ENCODE results near the gene MS4A15. TPM values are rescaled to one million over a fixed set of nuclear protein-coding genes. Genes with fewer than 3 reads are reported as not detected.

Gene MS4A15
- total and polyA plus RNA-seq, 10 of the 15 experiments (the other 5 are each of a cell fraction or from before 2014, with no cell fraction given) = 0.05 to 0.84 (median 0.45) TPM

- no peak for TF ChIP-seq MTA3 (IDR thresholded peaks at IDR 0.05; ENCODE audit: borderline replicate concordance, low read length)
- TF ChIP-seq ZNF24 (IDR thresholded peaks at IDR 0.05) = no peak
- no peak for TF ChIP-seq IRF5 (IDR thresholded peaks at IDR 0.05; ENCODE audit: borderline replicate concordance)
Measured at GRCh38 chr11:60769273-60769672, 12.6 kb downstream of the MS4A15 start (continued).

GRCh38 chr11:60769811-60770210 lies 13.1 kb downstream of the MS4A15 start:
- Histone ChIP-seq H3K79me2 (ENCODE audit: control insufficient read depth, insufficient read depth, low read length) (no peaks in the 10 kb centered on the region), H2AFZ (ENCODE audit: control insufficient read depth, low read depth, low read length) (no peak overlapping the region), H3K4me3 (no peak overlapping the region), H3K9me3 (replicated peaks; ENCODE audit: control insufficient read depth, insufficient read depth, low read length) (peaks cover 1% of the 10 kb centered on the region; the same call in 2 of the 3 replicates), H3K36me3 (ENCODE audit: control insufficient read depth in 2 of 2, insufficient read depth in 2 of 2, low read length in 1 of 2) (no peaks in the 10 kb centered on the region), H3K27me3 (replicated peaks in 1 of 2; ENCODE audit: control insufficient read depth in 2 of 2, insufficient read depth in 2 of 2, low read length in 1 of 2) (no peaks in the 10 kb centered on the region), H3K9ac (ENCODE audit: control insufficient read depth, insufficient read depth, low read length) (no peak overlapping the region), H3K4me2 (ENCODE audit: control insufficient read depth, insufficient read depth) (no peak overlapping the region), H3K4me1 (ENCODE audit: control insufficient read depth, insufficient read depth, low read length) (peaks cover 22% of the 10 kb centered on the region), H3K27ac (ENCODE audit: control insufficient read depth, insufficient read depth) (no peak overlapping the region), H4K20me1 (ENCODE audit: control insufficient read depth, insufficient read depth) (no peaks in the 10 kb centered on the region; the same call in 1 of the 2 replicates)
- ChIA-PET SMC1A (ENCODE audit: uncharacterized antibody, unreplicated experiment) (interaction anchor here (2.8 kb wide), 1 partner anchor 9 kb away, joined by 8 read pairs; no protein-coding TSS in a partner anchor), CTCF (interaction anchor here (1.7 to 4.1 kb wide), 3 partner anchors 7 to 68 kb away, joined by 3 to 26 read pairs (median 4); no protein-coding TSS in a partner anchor), RAD21 (ENCODE audit: unreplicated experiment) (interaction anchor here (0.6 kb wide), 1 partner anchor 41 kb away, joined by 3 read pairs; no protein-coding TSS in a partner anchor), POLR2A (interaction anchor here (0.9 kb wide), 1 partner anchor 314 kb away, joined by 3 read pairs; the partner anchor contains the start of gene MS4A1)
- BruUV-seq (replicated peaks) = no TSS peak
- in situ Hi-C loops (cut with MboI) (loop anchor here (5.0 to 25.0 kb wide), 3 partner anchors 122 to 1583 kb away; no protein-coding TSS in a partner anchor), intact Hi-C loops (cut with micrococcal nuclease; ENCODE audit: unreplicated experiment) (loop anchor here (10.0 kb wide), 3 partner anchors 395 to 575 kb away; partner anchors contain the start of gene VPS37C)
- WGBS (ENCODE audit: insufficient coverage, insufficient replicate concordance, low lambda C conversion rate, missing lambda C conversion rate) = 54% methylated on average over 11 of the region's 11 CpGs
- ATAC-seq (no peak), DNase-seq (ENCODE audit: low read depth, low spot score) (no peak), FAIRE-seq (no peak)
- no peak for TF ChIP-seq DPF2 (IDR thresholded peaks at IDR 0.05)
- no peak for TF ChIP-seq HDGF (IDR thresholded peaks at IDR 0.05)
- TF ChIP-seq NKRF (conservative IDR thresholded peaks at IDR 0.05) = no peak
- TF ChIP-seq ZNF622 (IDR thresholded peaks at IDR 0.05) = no peak
- TF ChIP-seq RBBP5 (conservative IDR thresholded peaks at IDR 0.05) = no peak

Data from GM12878 (cell line).